Measurements from ENCODE around the gene TMEM120A.

The TMEM120A gene

DNA sequence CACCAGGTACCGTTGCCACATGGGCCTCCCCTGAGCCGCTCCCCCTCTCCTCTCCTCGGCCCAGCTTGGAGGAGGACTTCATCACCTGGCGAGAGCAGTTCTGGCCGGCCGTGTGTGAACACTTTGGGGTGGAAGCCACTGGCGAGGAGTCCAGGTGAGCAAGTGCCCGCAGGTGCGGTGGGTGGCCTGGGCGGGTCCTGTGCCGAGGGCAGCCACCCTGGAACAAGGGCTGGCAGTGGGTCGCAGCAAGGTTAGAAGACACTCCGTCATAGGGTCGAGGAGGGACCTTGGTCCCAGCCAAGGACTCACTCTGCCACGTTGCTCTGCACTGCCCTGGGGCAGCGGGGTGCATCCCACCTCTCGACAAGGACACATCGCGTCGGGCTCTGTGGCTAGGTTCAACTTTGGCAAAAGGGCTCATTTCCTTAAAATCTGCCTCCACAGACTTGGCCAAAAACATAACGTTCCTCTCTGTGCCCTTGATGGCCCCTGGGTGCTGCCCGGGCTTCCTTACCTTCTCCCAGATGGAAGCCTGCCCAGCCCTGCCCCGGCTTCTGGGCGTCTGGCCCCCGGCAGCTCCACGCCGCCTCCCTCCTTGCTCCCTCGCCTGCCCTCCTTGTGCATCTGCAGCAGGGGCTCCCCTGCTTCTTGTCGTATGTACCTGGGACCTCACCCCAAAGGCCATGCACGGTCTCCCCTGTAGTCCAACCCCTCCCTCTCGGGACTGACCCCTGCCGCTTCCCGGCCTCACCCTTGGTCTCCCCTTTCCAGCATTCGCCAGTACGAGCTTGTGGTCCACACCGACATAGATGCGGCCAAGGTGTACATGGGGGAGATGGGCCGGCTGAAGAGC lies 12.7 kb downstream of the TMEM120A start:
- DNase-seq (ENCODE audit: low read depth in 2 of 2) = no peak

DNA sequence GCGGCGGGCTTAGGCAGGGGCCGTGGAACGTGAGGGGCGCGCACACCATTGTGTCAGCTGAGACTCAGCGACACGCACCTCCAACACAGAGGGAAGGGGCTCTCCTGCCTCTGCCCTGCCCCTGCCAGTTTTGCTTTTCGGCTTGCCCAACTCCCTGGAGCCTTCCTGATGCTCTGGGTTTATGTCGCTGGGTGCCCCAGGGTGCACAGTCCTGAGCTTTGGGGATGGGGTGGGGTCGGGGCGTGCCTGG lies 13.3 kb downstream of the TMEM120A start:
- no peak for DNase-seq (ENCODE audit: low read depth in 2 of 2)

DNA sequence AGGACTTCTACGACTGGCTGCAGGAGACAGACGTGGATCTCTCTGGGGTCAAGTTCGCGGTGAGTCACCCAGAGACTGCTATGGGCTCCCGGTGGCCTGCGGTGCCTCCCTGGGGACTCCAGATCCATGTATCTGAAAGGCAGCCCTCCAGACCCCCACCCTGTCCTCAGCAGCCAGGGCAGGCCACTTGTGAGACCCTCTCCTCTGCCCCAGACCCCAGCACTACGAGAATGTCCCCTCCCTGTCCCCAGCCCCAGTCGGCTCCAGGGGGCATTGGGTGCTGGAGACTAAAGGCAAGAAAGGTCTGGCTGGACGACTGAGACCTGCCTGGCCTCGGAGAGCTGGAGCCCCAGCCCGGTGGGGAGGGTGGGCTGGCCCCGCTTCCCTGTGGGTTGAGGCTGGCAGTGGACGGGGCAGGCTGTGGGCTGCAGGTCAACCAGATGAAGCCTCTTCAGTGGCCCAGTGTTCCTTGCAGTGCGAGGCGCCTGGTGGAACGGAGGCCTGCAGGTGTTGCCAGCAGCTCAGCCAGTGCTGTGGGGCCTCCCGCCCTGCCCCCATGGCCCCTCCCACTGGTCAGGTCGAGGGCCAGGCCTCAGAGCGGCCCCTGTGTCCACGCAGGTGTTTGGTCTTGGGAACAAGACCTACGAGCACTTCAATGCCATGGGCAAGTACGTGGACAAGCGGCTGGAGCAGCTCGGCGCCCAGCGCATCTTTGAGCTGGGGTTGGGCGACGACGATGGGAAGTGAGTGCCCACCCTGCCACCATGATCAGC lies 13.8 kb downstream of the TMEM120A start:
- no peak for DNase-seq (ENCODE audit: low read depth in 2 of 2)

DNA sequence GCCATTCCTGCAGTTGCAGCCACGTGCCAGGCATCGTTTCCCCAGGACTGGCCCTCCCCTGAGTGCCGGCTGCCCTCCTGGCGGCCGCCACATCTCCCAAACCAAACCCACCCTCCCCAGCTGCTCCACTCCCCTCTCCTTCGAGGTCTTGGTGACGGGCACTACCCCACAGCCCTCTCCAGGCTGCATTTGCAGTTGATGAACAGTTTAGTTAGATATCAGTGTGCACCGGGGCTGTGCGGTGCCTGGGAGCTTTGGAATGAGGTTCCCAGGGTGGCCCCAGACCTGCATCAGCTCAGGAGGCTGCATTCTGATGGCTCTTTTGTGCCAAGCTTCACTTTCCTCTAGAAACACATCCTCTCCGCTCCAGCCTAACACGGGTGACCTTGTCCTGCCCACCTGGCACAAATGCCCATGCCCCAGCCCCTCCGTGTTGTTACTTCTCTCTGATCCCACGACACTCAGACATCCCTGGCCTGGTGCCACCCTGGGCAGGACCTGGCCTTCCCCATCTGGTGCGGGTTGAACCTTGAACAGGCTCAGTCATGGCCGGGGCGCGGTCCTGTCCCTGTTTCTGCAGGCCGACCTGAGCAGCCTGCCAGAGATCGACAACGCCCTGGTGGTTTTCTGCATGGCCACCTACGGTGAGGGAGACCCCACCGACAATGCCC lies 14.5 kb downstream of the TMEM120A start:
- DNase-seq (ENCODE audit: low read depth in 2 of 2) = no peak

DNA sequence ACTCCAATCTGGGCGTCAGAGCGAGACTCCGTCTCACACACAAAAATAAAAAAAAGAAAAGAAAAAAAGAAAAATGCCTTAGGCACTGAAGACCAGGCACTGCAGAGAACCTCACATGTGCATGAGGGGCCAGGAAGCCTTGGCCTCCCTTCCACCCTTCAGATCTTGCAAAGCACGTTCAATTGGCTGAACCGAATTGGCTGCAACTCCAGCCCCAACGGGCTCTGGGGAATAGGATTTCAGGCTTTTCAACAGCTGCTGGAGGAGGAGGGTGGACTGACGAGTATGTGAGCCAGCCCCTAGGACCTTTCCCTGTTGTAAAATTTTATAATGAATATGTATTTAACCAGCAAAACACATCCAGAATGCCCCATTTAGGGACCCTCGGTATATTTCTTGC lies 16.7 kb downstream of the TMEM120A start:
- no peak for DNase-seq (ENCODE audit: low read depth in 2 of 2)

DNA sequence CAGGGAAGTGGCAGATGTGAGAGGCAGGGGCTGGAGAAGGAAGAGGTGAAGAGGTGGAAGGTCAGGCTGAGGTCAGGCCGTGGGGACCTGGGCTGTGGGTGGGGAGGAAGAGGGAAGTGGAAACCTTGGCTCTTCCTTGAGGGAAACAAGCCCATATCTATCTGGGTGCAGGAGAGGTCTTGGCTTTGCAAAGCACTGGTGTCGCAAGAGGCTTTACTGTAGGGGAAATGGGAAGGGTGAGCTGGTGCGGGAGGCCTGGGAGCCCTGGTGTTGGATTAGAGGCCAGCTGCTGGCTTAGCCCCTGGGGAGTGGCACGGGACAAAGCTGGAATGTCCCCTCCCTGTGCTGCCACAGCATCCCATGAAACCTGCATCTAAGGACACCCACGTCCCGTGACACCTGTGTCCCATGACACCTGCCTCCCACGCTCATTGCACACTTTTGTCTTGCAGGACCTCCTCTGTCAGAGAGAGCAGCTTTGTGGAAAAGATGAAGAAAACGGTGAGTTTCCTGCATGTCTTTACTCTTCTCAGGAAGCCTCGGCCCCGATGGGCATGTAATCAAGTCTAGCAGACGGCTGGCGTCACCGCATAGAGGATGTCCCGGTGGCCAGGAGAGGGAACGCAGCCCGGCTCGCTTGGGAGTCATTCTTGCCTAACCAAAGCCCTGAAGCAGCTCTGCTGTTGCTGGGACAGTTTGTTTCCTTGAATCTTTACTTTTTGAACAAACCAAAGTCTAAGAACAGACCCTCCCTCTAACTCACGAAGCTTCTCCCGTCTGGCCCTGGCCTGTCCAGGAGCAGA lies 22.2 kb downstream of the TMEM120A start:
- DNase-seq (ENCODE audit: low read depth in 2 of 2) = no peak

DNA sequence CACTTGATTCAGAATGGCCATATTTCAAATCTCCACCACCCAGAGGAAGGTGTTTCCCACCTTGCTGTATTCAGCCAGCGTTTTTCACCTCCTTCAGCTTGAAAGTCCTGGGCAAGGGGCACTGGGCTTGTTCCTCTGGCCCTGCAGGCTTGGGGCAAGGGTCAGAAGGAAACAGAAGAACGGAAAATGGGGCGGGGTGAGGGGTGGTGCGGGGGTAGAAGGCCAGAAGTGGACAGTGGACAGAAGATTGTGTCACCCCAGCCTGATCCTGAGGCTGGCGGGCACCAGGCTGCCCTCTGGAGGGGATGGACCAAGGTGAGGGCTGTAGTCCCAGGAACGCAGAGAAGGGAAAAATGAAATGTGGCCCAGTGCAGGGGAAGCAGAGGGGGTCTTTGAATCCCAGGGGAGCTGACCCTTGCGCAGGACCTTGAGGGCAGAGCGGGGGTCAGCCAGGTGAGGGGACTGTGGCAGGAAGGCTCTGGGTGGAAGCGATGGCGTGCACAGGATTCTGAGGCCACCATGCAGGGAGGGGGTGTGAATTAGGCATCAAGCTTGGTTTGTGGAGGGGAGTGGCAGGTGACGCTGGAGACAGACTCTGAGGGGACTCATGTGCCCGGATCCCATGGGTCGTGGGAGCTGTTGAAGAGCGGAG lies 23.0 kb downstream of the TMEM120A start:
- DNase-seq (ENCODE audit: low read depth in 2 of 2) = no peak

DNA sequence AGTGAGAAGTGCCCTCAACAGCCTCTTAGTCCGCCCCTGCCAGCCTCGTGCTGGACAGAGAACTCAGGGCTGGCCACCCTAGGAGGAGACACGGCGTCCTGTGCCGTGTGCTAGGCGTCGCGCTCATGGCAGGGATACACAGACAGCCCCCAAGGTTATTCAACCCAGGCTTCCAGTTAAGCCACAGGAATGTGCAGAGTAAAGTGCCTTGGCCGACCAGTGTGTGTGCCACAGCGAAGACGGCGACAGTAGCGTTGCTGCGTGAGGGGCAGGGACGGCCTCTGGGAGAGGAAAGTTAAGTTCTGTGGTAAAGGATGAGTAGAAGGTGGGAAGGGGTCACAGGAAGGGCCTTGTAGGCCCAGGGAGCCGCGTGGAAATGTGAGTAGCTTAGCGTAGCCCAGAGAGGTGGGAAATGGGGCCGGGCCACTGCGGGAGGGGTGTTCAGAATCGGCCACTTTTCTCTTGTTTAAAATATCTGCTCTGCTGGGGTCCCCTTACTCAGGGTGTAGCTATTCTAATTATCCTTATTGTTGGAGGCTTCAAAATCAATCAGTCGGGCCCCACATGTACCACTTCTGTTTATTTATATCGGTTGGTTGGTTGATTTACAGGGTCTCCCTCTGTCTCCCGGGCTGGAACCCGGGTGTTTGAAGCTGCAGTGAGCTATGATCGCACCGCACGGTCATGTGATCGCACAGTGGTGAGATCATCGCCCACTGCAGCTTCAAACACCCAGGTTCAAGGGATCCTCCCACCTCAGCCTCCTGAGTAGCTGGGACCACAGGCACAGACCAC lies 24.5 kb downstream of the TMEM120A start:
- DNase-seq (ENCODE audit: low read depth in 2 of 2) = no peak

DNA sequence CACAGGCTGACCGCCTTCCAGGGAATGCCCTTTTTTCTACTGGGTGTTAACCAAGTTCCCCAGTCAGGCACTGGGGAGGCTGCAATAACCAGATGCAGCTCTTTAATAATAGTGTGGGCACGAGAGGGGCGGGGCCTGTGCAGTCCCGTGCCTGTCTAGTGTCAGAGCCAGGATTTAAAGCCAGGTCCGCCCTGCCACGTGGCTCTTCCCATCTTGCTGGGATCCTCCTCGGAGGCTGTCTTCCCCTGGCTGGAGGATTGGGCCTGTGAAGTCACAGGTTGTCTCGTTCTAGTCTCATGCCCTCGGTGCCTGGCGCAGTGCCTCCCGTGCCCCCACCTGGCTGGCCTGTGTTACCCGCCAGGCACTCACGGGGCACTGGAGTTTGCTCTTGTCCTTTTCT lies 25.2 kb downstream of the TMEM120A start:
- no peak for DNase-seq (ENCODE audit: low read depth in 2 of 2)

DNA sequence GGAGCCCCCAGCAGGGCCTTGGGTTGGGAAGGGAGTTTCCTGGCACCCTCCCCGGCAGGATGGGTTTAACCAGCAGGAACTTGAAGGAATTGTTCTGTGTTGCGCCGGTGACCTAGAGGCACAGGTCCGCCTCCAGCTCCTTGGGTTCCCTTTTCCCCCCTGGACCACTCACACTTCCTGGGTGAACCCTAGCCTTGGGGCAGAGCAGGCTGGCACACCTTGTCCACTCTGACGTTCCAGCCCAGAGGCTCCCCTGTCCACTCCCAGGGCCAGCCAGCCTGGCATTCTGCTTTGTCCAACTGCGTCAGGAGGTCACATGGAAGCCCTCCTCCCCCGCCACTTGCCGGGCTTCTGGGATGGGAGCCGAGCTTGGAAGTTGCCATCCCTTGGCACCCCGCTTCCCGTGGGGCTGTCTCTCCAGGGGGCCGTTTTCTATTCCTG lies 25.8 kb downstream of the TMEM120A start:
- DNase-seq (ENCODE audit: low read depth in 2 of 2) = no peak

DNA sequence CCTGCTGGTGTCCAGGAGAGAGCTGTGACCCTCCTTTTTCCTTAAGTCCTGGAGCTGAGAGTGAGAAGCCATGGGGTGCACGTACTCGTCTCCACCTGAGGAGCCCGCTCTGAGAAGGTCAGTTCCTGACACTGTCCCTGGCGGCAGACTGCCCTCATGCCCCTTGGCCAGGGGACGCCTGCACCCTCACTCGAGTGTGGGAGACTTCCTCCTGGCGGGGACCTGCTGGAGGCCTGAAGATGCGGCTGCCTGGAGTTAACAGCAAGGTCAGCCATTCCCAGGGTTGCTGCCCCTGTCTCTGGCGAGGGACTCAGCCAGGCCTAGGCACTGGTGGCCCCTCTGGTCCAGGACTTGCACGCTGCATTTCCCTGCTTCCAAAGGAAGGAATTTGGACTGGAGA lies 26.4 kb downstream of the TMEM120A start:
- DNase-seq (ENCODE audit: low read depth in 2 of 2) = no peak

DNA sequence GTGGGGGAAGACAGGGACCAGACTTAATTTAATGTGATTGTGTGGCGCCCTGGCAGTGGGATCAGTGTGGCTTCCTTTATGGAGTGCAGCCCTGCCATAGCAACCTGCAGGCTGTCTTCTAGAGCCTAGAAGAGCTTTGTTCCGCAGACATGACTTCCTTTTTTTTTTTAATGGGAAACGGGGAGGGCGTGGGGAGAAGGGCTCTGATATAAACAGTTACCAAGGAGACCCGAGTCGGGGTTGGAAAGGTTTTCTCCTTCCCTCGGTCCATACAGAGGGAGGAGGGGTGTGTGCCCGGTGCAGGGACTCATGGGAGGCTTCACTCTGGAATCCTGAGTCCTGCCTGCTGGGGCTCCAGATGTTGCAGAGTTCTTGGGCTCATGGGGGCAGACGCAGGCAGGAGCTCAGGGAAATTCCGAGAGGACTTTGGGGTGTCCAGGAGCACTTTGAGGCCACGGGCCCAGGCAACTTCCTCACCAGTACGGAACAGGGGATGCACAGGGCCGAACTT lies 26.9 kb downstream of the TMEM120A start:
- no peak for DNase-seq (ENCODE audit: low read depth in 2 of 2)

DNA sequence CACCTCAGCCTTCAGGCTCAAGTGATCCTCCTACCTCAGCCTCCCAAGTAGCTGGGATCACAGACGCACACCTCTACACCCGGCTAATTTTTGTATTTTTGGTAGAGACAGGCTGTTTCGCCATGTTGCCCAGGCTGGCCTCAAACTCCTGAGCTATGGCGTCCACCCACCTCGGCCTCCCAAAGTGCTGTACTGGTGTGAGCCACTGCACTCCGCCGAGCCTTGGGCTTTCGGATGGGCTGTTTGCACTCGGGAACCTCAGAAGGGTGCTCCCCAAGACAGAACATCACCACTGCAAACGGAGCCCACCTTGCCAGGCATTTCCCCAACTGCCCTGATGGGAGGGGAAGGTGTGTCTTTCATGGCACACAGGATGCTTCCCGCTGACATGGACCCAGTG lies 27.3 kb downstream of the TMEM120A start:
- no peak for DNase-seq (ENCODE audit: low read depth in 2 of 2)

DNA sequence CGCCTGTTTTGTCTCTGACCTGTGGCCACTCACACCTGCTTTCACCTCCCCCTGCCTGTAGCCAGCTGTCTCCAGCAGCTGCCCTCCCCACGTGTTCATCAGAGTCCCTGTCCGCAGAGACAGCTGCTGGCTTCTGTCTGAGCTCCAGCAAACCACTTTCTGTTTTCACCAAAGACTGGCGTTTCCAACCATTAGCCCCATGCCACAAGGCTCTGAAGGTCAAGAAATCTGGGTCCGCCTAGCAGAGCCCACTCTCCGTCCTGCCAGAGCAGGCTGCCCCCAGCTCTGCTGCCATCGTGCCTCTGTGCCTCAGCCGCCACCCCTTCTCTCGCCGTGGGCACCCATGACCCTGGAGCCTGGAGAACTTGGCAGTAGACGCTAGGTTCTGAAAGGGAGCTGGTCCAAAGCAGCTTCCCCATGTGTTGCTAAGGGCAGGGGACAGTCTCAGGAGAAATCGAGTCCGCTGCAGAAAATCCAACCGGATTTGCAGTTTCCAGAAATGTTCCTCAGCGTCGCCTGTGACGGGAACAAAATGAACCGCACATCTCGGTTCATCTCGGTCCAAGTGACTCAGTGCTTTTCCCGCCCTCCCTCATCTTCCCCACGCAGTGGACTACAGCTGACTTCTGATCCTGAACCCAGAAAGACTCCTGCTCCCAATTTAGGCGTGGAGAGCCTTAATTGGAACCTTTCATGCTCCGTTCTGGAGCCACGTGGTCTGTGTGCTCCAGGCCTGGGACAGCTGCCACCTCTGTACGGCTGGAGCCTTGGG lies 28.0 kb downstream of the TMEM120A start:
- no peak for DNase-seq (ENCODE audit: low read depth in 2 of 2)

DNA sequence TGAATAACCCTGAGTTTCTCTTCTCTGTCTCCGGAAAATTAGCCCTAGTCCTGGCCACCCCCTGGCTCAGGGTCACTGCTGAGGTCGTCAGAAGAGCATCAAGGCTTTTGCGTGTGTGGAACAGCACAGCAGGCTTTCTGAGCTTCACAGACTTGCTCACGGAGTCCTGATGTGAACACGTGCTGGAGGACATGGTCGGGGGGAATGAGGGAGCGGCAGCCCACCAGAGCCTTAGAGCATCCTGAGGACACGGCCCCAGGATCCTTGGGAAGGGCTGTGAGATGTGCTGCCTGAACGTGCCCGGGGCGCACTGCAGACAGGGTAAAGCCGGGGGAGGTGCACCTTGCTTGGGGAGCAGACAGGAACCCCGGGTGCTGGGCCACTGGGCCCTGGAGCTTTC lies 28.8 kb downstream of the TMEM120A start:
- DNase-seq (ENCODE audit: low read depth in 2 of 2) = no peak

DNA sequence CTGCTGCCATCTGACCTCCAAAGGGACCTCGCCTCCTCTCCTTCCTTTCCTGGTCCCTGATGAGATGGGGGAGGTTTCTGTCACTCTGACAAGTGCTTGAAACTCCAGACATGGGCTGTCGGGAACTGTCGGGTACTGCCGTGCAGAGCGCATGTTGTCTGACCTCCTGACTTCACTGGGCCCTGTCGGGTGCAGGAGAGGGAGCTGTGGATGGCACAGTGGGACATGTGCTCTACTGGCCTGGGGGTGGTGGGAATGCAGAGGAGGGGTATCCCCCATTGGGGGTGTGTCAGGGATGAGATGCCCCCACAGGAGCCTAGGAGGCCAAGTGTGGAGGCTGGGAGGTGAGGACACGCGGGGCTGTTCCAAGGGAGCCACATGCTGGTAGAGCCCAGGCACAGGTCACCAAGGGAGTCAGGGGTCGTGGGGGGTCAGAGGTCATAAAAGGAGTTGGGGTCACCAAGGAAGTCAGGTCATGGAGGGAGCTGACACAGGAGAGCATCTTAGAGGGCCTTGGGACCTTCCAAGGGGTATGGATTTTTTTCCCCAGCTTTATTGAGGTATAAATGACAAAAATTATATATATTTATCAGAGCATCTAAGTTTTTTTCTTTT lies 30.9 kb downstream of the TMEM120A start:
- DNase-seq (ENCODE audit: low read depth in 2 of 2) = no peak

DNA sequence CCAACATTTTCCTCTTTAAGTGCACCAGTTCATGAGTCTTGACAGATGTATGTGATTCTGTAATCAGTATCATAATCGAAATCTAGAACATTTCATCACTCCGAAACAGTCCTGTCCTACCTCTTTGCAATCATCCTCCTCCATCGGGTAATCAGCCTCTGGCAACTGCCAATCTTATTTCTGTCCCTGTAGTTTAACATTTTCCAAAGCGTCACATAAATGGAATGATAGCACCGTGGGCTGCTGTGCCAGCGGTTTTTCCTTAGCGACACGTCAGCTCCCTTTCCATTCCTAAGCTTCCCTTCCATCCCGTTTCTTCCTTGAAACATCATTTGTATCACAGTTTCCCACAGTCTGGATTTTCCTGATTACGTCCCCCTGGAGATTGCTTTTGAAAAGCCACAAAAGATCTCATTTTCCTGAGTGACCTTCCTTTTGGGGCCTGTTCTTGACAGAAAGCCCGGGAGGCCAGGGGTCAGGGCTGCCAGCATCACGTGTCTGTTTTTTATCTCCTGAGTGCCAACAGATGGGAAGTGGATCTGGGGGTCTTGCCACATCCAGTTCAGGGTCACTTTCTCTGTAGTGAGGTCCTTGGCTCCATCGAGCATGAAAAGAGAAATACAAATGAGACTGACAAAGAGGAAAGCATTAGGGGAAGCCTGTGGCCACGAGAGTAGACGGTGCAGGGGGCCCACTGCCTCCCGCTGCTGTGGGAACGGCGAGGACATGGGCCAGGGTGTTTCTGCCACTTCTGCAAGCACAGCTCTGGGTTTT lies 31.6 kb downstream of the TMEM120A start:
- no peak for DNase-seq (ENCODE audit: low read depth in 2 of 2)

DNA sequence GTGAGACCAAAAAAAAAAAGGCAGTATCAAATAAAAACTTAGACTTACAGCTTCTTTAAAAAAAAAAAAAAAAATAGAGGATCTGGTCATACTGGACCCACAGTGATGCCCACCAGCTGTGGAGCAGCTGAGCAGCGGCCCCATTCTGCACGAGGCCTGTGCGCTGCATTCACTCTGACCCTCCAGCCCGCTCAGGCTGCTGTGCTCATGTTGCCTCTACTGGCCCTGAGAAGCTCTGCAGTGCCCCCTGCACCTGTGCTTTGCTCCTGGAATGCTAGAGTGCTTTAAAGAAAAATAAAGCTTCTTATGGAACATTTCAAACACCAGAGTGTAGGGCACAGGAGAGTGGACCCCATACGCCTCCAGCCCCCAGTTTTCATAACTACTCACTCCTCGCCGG lies 33.2 kb downstream of the TMEM120A start:
- no peak for DNase-seq (ENCODE audit: low read depth in 2 of 2)

Data from stimulated activated CD8-positive, alpha-beta memory T cell treated with anti-CD3 and anti-CD28 coated beads, Interleukin-2, amount 100 ng/mL, for 48 hours (primary cell).